ENCODE results near the gene PLVAP.

Gene PLVAP

GRCh38 chr19:17376935-17377600 is at the start of gene PLVAP:
Gene PLVAP (minus strand): TSS chr19:17377342. CDS start chr19:17377288, 54 bp downstream.
- DNase-seq: no peak

- DNase-seq: no peak
Observed at GRCh38 chr19:17424743-17425365, 47.7 kb upstream of the PLVAP start.

- no peak for DNase-seq
Observed at GRCh38 chr19:17423429-17424208, 46.5 kb upstream of the PLVAP start.

GRCh38 chr19:17421942-17422341 is 44.8 kb upstream of the PLVAP start:
- no peak for DNase-seq

GRCh38 chr19:17420475-17420924 is 43.4 kb upstream of the PLVAP start:
- peak; percentile 9 for DNase-seq

- DNase-seq: peak; percentile 94
Observed at GRCh38 chr19:17419621-17420474, 42.7 kb upstream of the PLVAP start, which contains the start of gene MVB12A. Gene MVB12A (plus strand): TSS chr19:17420047. CDS start chr19:17420136, 89 bp downstream.

- no peak for DNase-seq
Observed at GRCh38 chr19:17419154-17419620, 42.0 kb upstream of the PLVAP start.

- no peak for DNase-seq
Observed at GRCh38 chr19:17418710-17419109, 41.6 kb upstream of the PLVAP start.

- DNase-seq: no peak
Observed at GRCh38 chr19:17415121-17415520, 38.0 kb upstream of the PLVAP start.

GRCh38 chr19:17414097-17414496 is 37.0 kb upstream of the PLVAP start:
- no peak for DNase-seq

GRCh38 chr19:17411801-17412200 is 34.7 kb upstream of the PLVAP start:
- no peak for DNase-seq

- DNase-seq: no peak
Observed at GRCh38 chr19:17409990-17410389, 32.8 kb upstream of the PLVAP start.

- no peak for DNase-seq
Observed at GRCh38 chr19:17406887-17407196, 29.7 kb upstream of the PLVAP start.

- no peak for DNase-seq
Observed at GRCh38 chr19:17406046-17406886, 29.1 kb upstream of the PLVAP start.

- DNase-seq: no peak
Observed at GRCh38 chr19:17405250-17406045, 28.3 kb upstream of the PLVAP start, which contains the start of gene BST2. Gene BST2 (minus strand): TSS chr19:17405630. CDS start chr19:17405575, 55 bp downstream.

GRCh38 chr19:17404621-17405249 is 27.6 kb upstream of the PLVAP start:
- no peak for DNase-seq

- no peak for DNase-seq
Observed at GRCh38 chr19:17404015-17404414, 26.9 kb upstream of the PLVAP start.

GRCh38 chr19:17402982-17403855 is 26.1 kb upstream of the PLVAP start:
- peak; percentile 55 for DNase-seq

- no peak for DNase-seq
Observed at GRCh38 chr19:17401628-17402027, 24.5 kb upstream of the PLVAP start.

Data from activated CD4-positive, alpha-beta T cell treated with anti-CD3 and anti-CD28 coated beads, Interleukin-2, amount 50 U/mL, for 1 hour (primary cell).